H1 (cell line): ENCODE results near the gene OSTF1. TPM values are rescaled to one million over a fixed set of nuclear protein-coding genes. Genes with fewer than 3 reads are reported as not detected.

Experiments used
- BACH1 ChIP-seq: IDR thresholded peaks from 2 replicates; pipeline ENCODE4 v1.6.1; 2012; ENCODE audit warnings: low read length, improper control_type of control experiment
- CBX5 ChIP-seq: fragments of 300-800, 300-1000 bp; sonication (generic); IDR thresholded peaks from 2 replicates; pipeline ENCODE4 v1.7.1; 2016; ENCODE audit warnings: antibody characterized with exemption, low read length, low read depth
- CBX8 ChIP-seq: fragments of 300-800, 300-1000 bp; sonication (generic); IDR thresholded peaks from 2 replicates; pipeline ENCODE4 v1.7.1; 2016; ENCODE audit warnings: low read depth, low read length, borderline replicate concordance
- CHD1 ChIP-seq: IDR thresholded peaks from 2 replicates; pipeline ENCODE4 v1.6.1; 2012; ENCODE audit warnings: low read depth, low read length, improper control_type of control experiment
- CREB1 ChIP-seq: IDR thresholded peaks from 2 replicates; pipeline ENCODE4 v1.6.1; 2012; ENCODE audit warnings: inconsistent platforms
- EGR1 ChIP-seq: IDR thresholded peaks from 2 replicates; pipeline ENCODE4 v1.6.1; 2011; ENCODE audit warnings: low read depth, low read length, borderline replicate concordance
- EZH2 ChIP-seq: fragments of 200-600 bp; sonication (generic); IDR thresholded peaks from 2 replicates; pipeline ENCODE4 v1.7.1; 2012; ENCODE audit warnings: low read depth, mild to moderate bottlenecking, moderate library complexity, low read length, inconsistent platforms; ENCODE audit not compliant: severe bottlenecking
- FOSL1 ChIP-seq: IDR thresholded peaks from 2 replicates; pipeline ENCODE4 v1.6.1; 2011; ENCODE audit warnings: mild to moderate bottlenecking, low read depth, low read length, moderate library complexity; ENCODE audit not compliant: insufficient read depth
- GTF2F1 ChIP-seq: IDR thresholded peaks from 2 replicates; pipeline ENCODE4 v1.6.1; 2012; ENCODE audit warnings: low read depth, low read length, improper control_type of control experiment, borderline replicate concordance
- KDM4A ChIP-seq: IDR thresholded peaks from one replicate; pipeline ENCODE4 v1.7.1; 2012; ENCODE audit warnings: low read depth, mild to moderate bottlenecking, moderate library complexity, low read length, inconsistent platforms; ENCODE audit not compliant: severe bottlenecking
- KDM5A ChIP-seq: fragments of 200-600 bp; IDR thresholded peaks from 2 replicates; pipeline ENCODE4 v1.7.1; 2012; ENCODE audit warnings: mild to moderate bottlenecking, low read length, inconsistent platforms, mixed read lengths
- NRF1 ChIP-seq: IDR thresholded peaks from 2 replicates; pipeline ENCODE4 v1.6.1; 2011; ENCODE audit warnings: mild to moderate bottlenecking, low read depth, low read length, improper control_type of control experiment
- POU5F1 ChIP-seq: IDR thresholded peaks from 2 replicates; pipeline ENCODE4 v1.6.1; 2011; ENCODE audit warnings: low read depth, mild to moderate bottlenecking, low read length, moderate library complexity
- RBBP5 ChIP-seq: IDR thresholded peaks from 2 replicates; pipeline ENCODE4 v1.7.1; 2012; ENCODE audit warnings: low read depth, mild to moderate bottlenecking, inconsistent platforms, low read length, moderate library complexity, borderline replicate concordance
- RFX5 ChIP-seq: IDR thresholded peaks from 2 replicates; pipeline ENCODE4 v1.6.1; 2011; ENCODE audit warnings: low read depth, low read length, improper control_type of control experiment, borderline replicate concordance
- RNF2 ChIP-seq: fragments of 200-900, 300-1000 bp; sonication (generic); IDR thresholded peaks from 2 replicates; pipeline ENCODE4 v1.7.1; 2016; ENCODE audit warnings: borderline replicate concordance, low read depth, mild to moderate bottlenecking, antibody characterized with exemption, low read length; ENCODE audit not compliant: poor library complexity, severe bottlenecking; ENCODE audit errors: missing control alignments
- RXRA ChIP-seq: IDR thresholded peaks from 2 replicates; pipeline ENCODE4 v1.6.1; 2011; ENCODE audit warnings: low read depth, mild to moderate bottlenecking, low read length, moderate library complexity; ENCODE audit not compliant: insufficient read depth
- SIX5 ChIP-seq: IDR thresholded peaks from 2 replicates; pipeline ENCODE4 v1.6.1; 2011; ENCODE audit warnings: mild to moderate bottlenecking, low read depth, low read length
- SP2 ChIP-seq: IDR thresholded peaks from 2 replicates; pipeline ENCODE4 v1.6.1; 2012; ENCODE audit warnings: mild to moderate bottlenecking, low read length, inconsistent platforms
- SP4 ChIP-seq: IDR thresholded peaks from 2 replicates; pipeline ENCODE4 v1.6.1; 2012; ENCODE audit warnings: low read length, inconsistent platforms
- TBP ChIP-seq: IDR thresholded peaks from 2 replicates; pipeline ENCODE4 v1.6.1; 2011; ENCODE audit warnings: low read depth, low read length, improper control_type of control experiment
- TCF12 ChIP-seq: IDR thresholded peaks from 2 replicates; pipeline ENCODE4 v1.6.1; 2011; ENCODE audit warnings: low read depth, mild to moderate bottlenecking, low read length
- TEAD4 ChIP-seq: IDR thresholded peaks from 2 replicates; pipeline ENCODE4 v1.6.1; 2012; ENCODE audit warnings: low read depth, low read length, inconsistent platforms, mixed read lengths
- polyA plus RNA-seq, 7 experiments: library from polyadenylated mRNA; depleted of rRNA in 3 of 7; stranded (reverse) in 5 of 7; unstranded in 2 of 7; fragments of >200 nt in 5 of 7; fragments of 200-250 nt in 2 of 7; gene quantifications; 1 replicate in 5 of 7; 2 replicates in 1 of 7; 4 replicates in 1 of 7; pipeline versions ENCODE4 v1.2.1 to v1.2.3, GENCODE V29; 2011 to 2013; ENCODE audit warnings: missing spikeins in 2 of 7, mixed read lengths in 2 of 7
- total RNA-seq: library from RNA; stranded (reverse); fragmentation: NEBNext Ultra II Directional; extraction: Animal tissue kit (Norgen Biotek cat#: 25700); gene quantifications from 2 replicates; pipeline ENCODE4 v1.2.1, GENCODE V29; 2021
- TF ChIP-seq, protein P1 (sequence below): IDR thresholded peaks from 2 replicates; pipeline ENCODE4 v1.6.1; 2012; ENCODE audit warnings: low read length, inconsistent platforms

The OSTF1 gene
- total and polyA plus RNA-seq, 2 of the 8 experiments (the other 6 are each of a cell fraction or from before 2014, with no cell fraction given): 5.0 to 18.9 TPM

DNA sequence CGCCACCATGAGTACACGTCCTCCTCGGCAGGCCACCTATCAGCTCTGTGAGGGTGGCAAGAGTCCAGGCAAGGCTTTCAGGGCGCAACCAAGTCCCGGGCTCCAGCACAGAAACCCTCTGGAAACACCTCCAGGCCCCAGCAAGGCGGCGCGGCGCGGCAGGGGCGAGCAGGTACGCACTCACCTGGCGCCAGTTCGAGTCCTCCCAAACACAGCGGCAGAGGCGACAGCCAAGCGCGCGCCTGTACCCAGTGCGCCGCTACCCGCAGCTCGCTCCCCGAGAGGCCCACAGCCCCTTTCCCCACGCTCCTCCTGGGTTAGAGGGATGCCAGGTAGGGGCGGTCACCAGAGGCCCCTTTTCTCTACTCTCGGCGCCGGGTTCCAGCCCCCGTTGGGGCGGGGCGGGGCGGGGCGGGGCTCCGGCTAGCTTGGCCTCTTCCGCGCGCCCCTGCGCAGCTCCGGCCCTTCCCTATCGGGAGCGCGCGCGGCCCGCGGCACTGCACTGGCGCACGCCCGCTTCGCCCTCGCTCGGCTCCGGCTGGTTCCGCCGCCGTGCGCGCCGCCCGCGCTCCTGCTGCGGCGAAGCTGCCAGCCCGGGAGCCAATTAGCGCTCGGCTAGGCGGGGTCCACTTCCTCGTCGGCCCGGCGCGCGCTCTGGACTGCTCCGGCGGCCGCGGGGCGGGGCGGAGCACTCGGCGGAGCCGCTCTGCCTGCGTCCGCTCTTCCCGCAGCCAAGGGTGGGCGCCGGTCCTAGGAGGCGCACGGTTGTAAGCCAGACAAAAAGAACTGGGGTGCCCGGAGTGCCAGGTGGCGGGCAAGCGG, at the start of gene OSTF1, which contains the start of gene NMRK1 (continued):
- no peak for TF ChIP-seq CHD1
- peak; percentile 40; the same call in 1 of the 2 replicates for TF ChIP-seq NRF1
- peak; percentile 78 for TF ChIP-seq CREB1
- no peak for TF ChIP-seq SP4
- TF ChIP-seq, protein P1, sequence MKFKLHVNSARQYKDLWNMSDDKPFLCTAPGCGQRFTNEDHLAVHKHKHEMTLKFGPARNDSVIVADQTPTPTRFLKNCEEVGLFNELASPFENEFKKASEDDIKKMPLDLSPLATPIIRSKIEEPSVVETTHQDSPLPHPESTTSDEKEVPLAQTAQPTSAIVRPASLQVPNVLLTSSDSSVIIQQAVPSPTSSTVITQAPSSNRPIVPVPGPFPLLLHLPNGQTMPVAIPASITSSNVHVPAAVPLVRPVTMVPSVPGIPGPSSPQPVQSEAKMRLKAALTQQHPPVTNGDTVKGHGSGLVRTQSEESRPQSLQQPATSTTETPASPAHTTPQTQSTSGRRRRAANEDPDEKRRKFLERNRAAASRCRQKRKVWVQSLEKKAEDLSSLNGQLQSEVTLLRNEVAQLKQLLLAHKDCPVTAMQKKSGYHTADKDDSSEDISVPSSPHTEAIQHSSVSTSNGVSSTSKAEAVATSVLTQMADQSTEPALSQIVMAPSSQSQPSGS: no peak
- TF ChIP-seq SP2: no peak
- no peak for TF ChIP-seq CBX8
- TF ChIP-seq TEAD4: no peak
- no peak for TF ChIP-seq BACH1
- no peak for TF ChIP-seq POU5F1
- no peak for TF ChIP-seq EGR1
- TF ChIP-seq RBBP5: peak; percentile 58; the same call in 1 of the 2 replicates
- no peak for TF ChIP-seq CBX5
- TF ChIP-seq RNF2: no peak
- TF ChIP-seq GTF2F1: no peak
- TF ChIP-seq TCF12: no peak
- peak; percentile 53 for TF ChIP-seq KDM4A
- TF ChIP-seq RXRA: no peak
- TF ChIP-seq KDM5A: no peak
- no peak for TF ChIP-seq EZH2
- TF ChIP-seq RFX5: no peak
- no peak for TF ChIP-seq FOSL1
- TF ChIP-seq TBP: peak; percentile 66
- no peak for TF ChIP-seq SIX5
